Fibroblast of lung (primary cell): ENCODE measurements around the gene CHMP2A. TPM values are rescaled to one million over a fixed set of nuclear protein-coding genes. Genes with fewer than 3 reads are reported as not detected.
"Not testable (repeated sequence)": the region's sequence is repeated elsewhere in the genome, so short reads cannot be mapped to it uniquely, and the experiment has no call there.

Experiments used
- DNase-seq, 2 donors: peaks; one replicate each; pipeline versions ENCODE4 v3.0.0 to v3.0.0-alpha.2; 2010; ENCODE audit warnings: low read depth in 2 of 2
- H2AFZ ChIP-seq: 2 replicates; pipeline ENCODE4 v1.5.1; 2012; ENCODE audit warnings: low read length, control low read depth, inconsistent platforms
- H3K27ac ChIP-seq: 2 replicates; pipeline ENCODE4 v1.5.1; 2011; ENCODE audit warnings: low read length, control low read depth; ENCODE audit not compliant: insufficient read depth
- H3K27me3 ChIP-seq: 2 replicates; pipeline ENCODE4 v1.5.1; 2011; ENCODE audit warnings: mild to moderate bottlenecking, low read length; ENCODE audit not compliant: control insufficient read depth, insufficient read depth
- H3K36me3 ChIP-seq: 2 replicates; pipeline ENCODE4 v1.5.1; 2011; ENCODE audit warnings: low read length; ENCODE audit not compliant: control insufficient read depth, insufficient read depth
- H3K4me1 ChIP-seq: 2 replicates; pipeline ENCODE4 v1.5.1; 2011; ENCODE audit warnings: low read length; ENCODE audit not compliant: control insufficient read depth, insufficient read depth; ENCODE audit errors: extremely low read depth
- H3K4me2 ChIP-seq: 2 replicates; pipeline ENCODE4 v1.5.1; 2011; ENCODE audit warnings: low read length, control low read depth; ENCODE audit not compliant: insufficient read depth; ENCODE audit errors: extremely low read depth
- H3K4me3 ChIP-seq, 4 experiments: fragments of 200-600 bp in 1 of 4; sonication (generic) in 1 of 4; replicated peaks in 1 of 4; 2 replicates each; pipeline ENCODE4 v1.5.1; 2011 to 2016; ENCODE audit warnings: low read length in 4 of 4, low read depth in 3 of 4, mild to moderate bottlenecking in 3 of 4, control low read depth in 2 of 4, inconsistent platforms in 1 of 4, mixed read lengths in 1 of 4; ENCODE audit not compliant: insufficient read depth in 1 of 4; ENCODE audit errors: control extremely low read depth in 1 of 4
- H3K79me2 ChIP-seq: 2 replicates; pipeline ENCODE4 v1.5.1; 2012; ENCODE audit warnings: mild to moderate bottlenecking, low read length, inconsistent platforms; ENCODE audit not compliant: control insufficient read depth, insufficient read depth
- H3K9ac ChIP-seq: 2 replicates; pipeline ENCODE4 v1.5.1; 2011; ENCODE audit warnings: mild to moderate bottlenecking, low read length, control low read depth; ENCODE audit not compliant: insufficient read depth
- H3K9me3 ChIP-seq: 2 replicates; pipeline ENCODE4 v1.5.1; 2012; ENCODE audit warnings: low read depth, low read length; ENCODE audit not compliant: control insufficient read depth, insufficient read depth
- H4K20me1 ChIP-seq: 2 replicates; pipeline ENCODE4 v1.5.1; 2011; ENCODE audit warnings: low read length; ENCODE audit not compliant: control insufficient read depth, insufficient read depth; ENCODE audit errors: extremely low read depth
- polyA plus RNA-seq, 2 donors: library from polyadenylated mRNA; depleted of rRNA in 1 of 2; stranded (reverse) in 1 of 2; unstranded in 1 of 2; fragments of >200 nt; gene quantifications; 2 replicates each; pipeline ENCODE4 v1.2.1, GENCODE V29; 2011 to 2012; ENCODE audit warnings: missing spikeins in 1 of 2
- total RNA-seq: library from RNA; depleted of rRNA; stranded (reverse); fragments of >200 nt; gene quantifications from 2 replicates; pipeline ENCODE4 v1.2.1, GENCODE V29; 2014
- TF ChIP-seq, protein P1 (sequence below), 2 donors: IDR thresholded peaks in 1 of 2; conservative IDR thresholded peaks in 1 of 2; 1 replicate in 1 of 2; 2 replicates in 1 of 2; pipeline ENCODE4 v1.5.1; 2011 to 2012; ENCODE audit warnings: low read length in 2 of 2, control low read depth in 1 of 2, inconsistent platforms in 1 of 2, low read depth in 1 of 2, mild to moderate bottlenecking in 1 of 2

CHMP2A gene
- total and polyA plus RNA-seq, 2 donors (not counting 1 experiment from before 2014, with no cell fraction given): 146 to 215 TPM

DNA sequence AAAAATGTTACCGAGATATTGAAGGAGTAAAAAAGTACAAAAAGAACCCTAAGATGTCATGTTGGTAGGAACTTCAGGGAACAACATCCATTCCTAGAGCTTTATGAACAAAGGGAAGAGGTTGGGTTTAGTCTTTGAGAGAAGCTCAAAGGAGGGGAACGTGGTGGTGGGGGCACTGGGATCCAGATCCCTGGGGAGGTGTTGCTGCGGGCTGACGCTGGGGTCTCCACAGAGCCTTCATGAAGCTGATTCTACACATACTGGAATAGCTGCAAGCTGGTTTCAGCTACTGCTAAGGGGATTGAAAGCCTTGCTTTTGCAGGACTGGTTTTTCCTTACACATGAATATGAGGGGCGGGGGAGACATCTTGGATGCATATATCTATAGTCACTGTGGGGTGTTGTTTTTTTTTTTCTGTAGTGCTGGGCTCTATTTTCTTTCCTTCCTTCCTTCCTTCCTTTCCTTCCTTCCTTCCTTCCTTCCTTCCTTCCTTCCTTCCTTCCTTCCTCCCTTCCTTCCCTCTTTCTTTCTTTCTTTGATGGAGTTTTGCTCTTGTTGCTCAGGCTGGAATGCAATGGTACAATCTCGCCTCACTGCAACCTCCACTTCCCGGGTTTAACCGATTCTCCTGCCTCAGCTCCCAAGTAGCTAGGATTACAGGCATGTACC lies 24.7 kb upstream of the CHMP2A start:
- H3K9me3 ChIP-seq: no peaks in the 10 kb centered on the region
- no peak overlapping the region for H3K27ac ChIP-seq
- H3K36me3 ChIP-seq: peaks cover 16% of the 10 kb centered on the region
- H3K9ac ChIP-seq: no peak overlapping the region
- no peaks in the 10 kb centered on the region for H3K27me3 ChIP-seq
- H3K4me2 ChIP-seq: no peak overlapping the region
- H3K4me1 ChIP-seq: peaks cover 6% of the 10 kb centered on the region
- DNase-seq: no peak
- H2AFZ ChIP-seq: no peak overlapping the region
- no peak overlapping the region for H3K4me3 ChIP-seq
- H3K79me2 ChIP-seq: peaks cover 13% of the 10 kb centered on the region
- TF ChIP-seq, protein P1, sequence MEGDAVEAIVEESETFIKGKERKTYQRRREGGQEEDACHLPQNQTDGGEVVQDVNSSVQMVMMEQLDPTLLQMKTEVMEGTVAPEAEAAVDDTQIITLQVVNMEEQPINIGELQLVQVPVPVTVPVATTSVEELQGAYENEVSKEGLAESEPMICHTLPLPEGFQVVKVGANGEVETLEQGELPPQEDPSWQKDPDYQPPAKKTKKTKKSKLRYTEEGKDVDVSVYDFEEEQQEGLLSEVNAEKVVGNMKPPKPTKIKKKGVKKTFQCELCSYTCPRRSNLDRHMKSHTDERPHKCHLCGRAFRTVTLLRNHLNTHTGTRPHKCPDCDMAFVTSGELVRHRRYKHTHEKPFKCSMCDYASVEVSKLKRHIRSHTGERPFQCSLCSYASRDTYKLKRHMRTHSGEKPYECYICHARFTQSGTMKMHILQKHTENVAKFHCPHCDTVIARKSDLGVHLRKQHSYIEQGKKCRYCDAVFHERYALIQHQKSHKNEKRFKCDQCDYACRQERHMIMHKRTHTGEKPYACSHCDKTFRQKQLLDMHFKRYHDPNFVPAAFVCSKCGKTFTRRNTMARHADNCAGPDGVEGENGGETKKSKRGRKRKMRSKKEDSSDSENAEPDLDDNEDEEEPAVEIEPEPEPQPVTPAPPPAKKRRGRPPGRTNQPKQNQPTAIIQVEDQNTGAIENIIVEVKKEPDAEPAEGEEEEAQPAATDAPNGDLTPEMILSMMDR (conservative IDR thresholded peaks at IDR 0.05 in 1 of 2, IDR thresholded peaks at IDR 0.05 in 1 of 2; ENCODE audit: low read depth in 1 of 2, low read length in 2 of 2): no peak
- no peaks in the 10 kb centered on the region for H4K20me1 ChIP-seq

DNA sequence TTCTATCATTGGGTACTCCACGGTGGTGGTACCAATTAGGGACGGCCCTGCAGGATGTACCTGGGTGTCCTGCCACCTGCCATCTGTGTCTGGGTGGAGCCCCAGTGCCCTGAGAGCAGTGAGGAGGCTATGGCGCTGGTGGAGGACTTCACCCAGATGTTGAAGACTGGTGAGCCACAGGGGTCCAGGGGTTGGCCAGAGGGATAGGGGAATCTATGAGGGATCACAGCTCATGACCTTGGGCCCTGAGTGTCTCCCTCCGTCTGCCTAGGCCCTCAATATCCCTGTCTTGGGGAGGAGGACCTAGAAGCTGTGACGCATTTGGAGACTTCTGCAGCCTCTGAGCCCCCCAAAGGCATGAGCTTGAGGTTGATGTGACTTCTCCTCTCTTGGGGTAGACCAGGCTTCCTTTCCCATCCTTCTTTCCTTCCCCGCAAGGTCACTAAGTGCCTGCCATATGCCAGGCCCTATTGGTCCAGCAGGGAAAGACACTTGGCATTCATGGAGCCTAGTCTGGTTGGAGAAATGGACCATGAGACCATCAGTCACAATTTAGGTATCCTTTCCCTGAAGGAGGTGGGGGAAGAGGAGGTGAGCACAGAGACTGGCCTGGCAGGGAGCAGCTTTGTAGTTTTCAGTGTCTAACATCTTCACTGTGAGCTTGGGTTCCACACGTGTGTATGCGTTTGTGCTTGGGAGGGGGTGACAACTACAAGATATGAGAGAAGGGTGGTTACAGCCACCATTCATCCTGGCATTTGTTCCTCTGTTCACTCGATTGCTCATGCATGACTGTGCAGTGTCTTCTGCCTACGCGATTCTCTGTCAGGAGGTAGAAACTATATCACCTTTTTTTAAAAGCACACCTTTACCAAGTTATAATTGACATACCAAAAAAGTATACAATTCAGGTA lies 23.4 kb upstream of the CHMP2A start:
- H3K9ac ChIP-seq: no peak overlapping the region
- peaks cover 13% of the 10 kb centered on the region for H3K79me2 ChIP-seq
- no peaks in the 10 kb centered on the region for H3K27me3 ChIP-seq
- H3K4me3 ChIP-seq: no peak overlapping the region
- H3K27ac ChIP-seq: no peak overlapping the region
- H3K9me3 ChIP-seq: no peaks in the 10 kb centered on the region
- peaks cover 12% of the 10 kb centered on the region for H3K4me1 ChIP-seq
- no peak overlapping the region for H2AFZ ChIP-seq
- peaks cover 11% of the 10 kb centered on the region for H3K36me3 ChIP-seq
- no peak for DNase-seq
- TF ChIP-seq, protein P1 (conservative IDR thresholded peaks at IDR 0.05 in 1 of 2, IDR thresholded peaks at IDR 0.05 in 1 of 2; ENCODE audit: low read depth in 1 of 2, low read length in 2 of 2): no peak
- H3K4me2 ChIP-seq: no peak overlapping the region
- no peaks in the 10 kb centered on the region for H4K20me1 ChIP-seq

DNA sequence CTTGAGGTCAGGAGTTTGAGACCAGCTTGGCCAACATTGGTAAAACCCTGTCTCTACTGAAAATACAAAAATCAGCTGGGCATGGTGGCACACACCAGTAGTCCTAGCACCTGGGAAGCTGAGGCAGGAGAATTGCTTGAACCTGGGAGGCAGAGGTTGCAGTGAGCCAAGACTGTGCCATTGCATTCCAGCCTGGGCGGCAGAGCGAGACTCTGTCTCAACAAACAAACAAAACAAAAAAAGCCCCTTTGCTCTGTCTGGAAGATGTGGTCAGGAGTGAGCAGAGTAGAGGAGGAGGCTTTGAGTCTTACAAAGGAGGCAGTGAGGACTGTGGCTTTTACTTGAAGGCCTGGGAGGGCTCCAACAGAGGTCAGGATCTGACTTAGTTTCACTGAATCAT lies 22.7 kb upstream of the CHMP2A start:
- H3K79me2 ChIP-seq: peaks cover 13% of the 10 kb centered on the region

More for the DNA sequence above, 22.7 kb upstream of the CHMP2A start:
- not testable (repeated sequence) for H3K4me2 ChIP-seq, DNase-seq, H3K27me3 ChIP-seq, H4K20me1 ChIP-seq, H3K36me3 ChIP-seq, H3K4me3 ChIP-seq, H2AFZ ChIP-seq, H3K9ac ChIP-seq, H3K27ac ChIP-seq, H3K9me3 ChIP-seq
- H3K4me1 ChIP-seq: peaks cover 12% of the 10 kb centered on the region
